H1 (cell line): ENCODE measurements around the gene BMERB1. TPM values are rescaled to one million over a fixed set of nuclear protein-coding genes. Genes with fewer than 3 reads are reported as not detected.

Experiments used
- CTCF ChIA-PET: fragments of 300-600 bp; sonication (Branson Sonifier 250); formaldehyde crosslinking; loops from one replicate; lab custom pipeline; 2021; ENCODE audit not compliant: partially characterized antibody; lab: Charles Lee
- POLR2A ChIA-PET: fragments of 300-600 bp; sonication (Branson Sonifier 250); formaldehyde crosslinking; loops from one replicate; lab custom pipeline; 2021; ENCODE audit warnings: inconsistent platforms; ENCODE audit not compliant: partially characterized antibody; lab: Charles Lee
- DNase-seq, 2 experiments: peaks; one replicate each; pipeline versions ENCODE4 v3.0.0 to v3.0.0-alpha.2; 2010 to 2022; ENCODE audit warnings: low spot score in 2 of 2, low read depth in 1 of 2, mixed read lengths in 1 of 2
- FAIRE-seq: peaks from 2 replicates; lab custom pipeline; 2011; peaks lifted over from hg19 to GRCh38; lab: Jason Lieb, UNC
- H2AFZ ChIP-seq: 2 replicates; pipeline ENCODE4 v1.8.1; 2012; ENCODE audit warnings: low read length, inconsistent platforms
- H2AK5ac ChIP-seq: 2 replicates; pipeline ENCODE4 v1.6.1; 2013; ENCODE audit warnings: low read depth, low read length
- H2BK120ac ChIP-seq: replicated peaks from 2 replicates; pipeline ENCODE3; 2013; ENCODE audit warnings: low read depth, low read length, inconsistent platforms
- H2BK12ac ChIP-seq: 2 replicates; pipeline ENCODE4 v1.6.1; 2013; ENCODE audit warnings: low read depth, low read length
- H2BK15ac ChIP-seq: 2 replicates; pipeline ENCODE4 v1.6.1; 2013; ENCODE audit warnings: low read length
- H2BK20ac ChIP-seq: 2 replicates; pipeline ENCODE4 v1.6.1; 2013; ENCODE audit warnings: low read length
- H2BK5ac ChIP-seq: 2 replicates; pipeline ENCODE4 v1.6.1; 2013; ENCODE audit warnings: low read depth, low read length
- H3K14ac ChIP-seq: 2 replicates; pipeline ENCODE4 v1.6.1; 2013; ENCODE audit warnings: inconsistent platforms; ENCODE audit not compliant: insufficient read length
- H3K18ac ChIP-seq: 2 replicates; pipeline ENCODE4 v1.6.1; 2013; ENCODE audit warnings: low read length; ENCODE audit errors: extremely low read depth
- H3K23ac ChIP-seq: 2 replicates; pipeline ENCODE4 v1.6.1; 2013; ENCODE audit warnings: inconsistent platforms; ENCODE audit not compliant: insufficient read length
- H3K23me2 ChIP-seq: 2 replicates; pipeline ENCODE4 v1.6.1; 2013; ENCODE audit warnings: low read depth, low read length
- H3K27ac ChIP-seq: 2 replicates; pipeline ENCODE4 v1.6.1; 2011; ENCODE audit warnings: low read depth, low read length, inconsistent platforms
- H3K27me3 ChIP-seq, 4 experiments: replicated peaks in 1 of 4; 1 replicate in 1 of 4; 2 replicates in 3 of 4; pipeline versions ENCODE4 v1.6.1 to v1.8.1; 2011 to 2013; ENCODE audit warnings: low read length in 3 of 4, mild to moderate bottlenecking in 3 of 4, inconsistent platforms in 2 of 4, mixed read lengths in 2 of 4, moderate library complexity in 1 of 4; ENCODE audit not compliant: control insufficient read depth in 3 of 4, insufficient read depth in 3 of 4; ENCODE audit errors: extremely low read depth in 1 of 4
- H3K36me3 ChIP-seq, 4 experiments: 2 replicates each; pipeline versions ENCODE4 v1.6.1 to v1.8.1; 2011 to 2013; ENCODE audit warnings: mild to moderate bottlenecking in 4 of 4, low read length in 3 of 4, moderate library complexity in 2 of 4, control low read depth in 1 of 4, inconsistent platforms in 1 of 4; ENCODE audit not compliant: insufficient read depth in 4 of 4, control insufficient read depth in 2 of 4
- H3K4ac ChIP-seq: replicated peaks from 2 replicates; pipeline ENCODE3; 2013; ENCODE audit warnings: low read length, low read depth, mixed read lengths, inconsistent platforms; ENCODE audit not compliant: insufficient read length
- H3K4me1 ChIP-seq, 4 experiments: replicated peaks in 1 of 4; 1 replicate in 1 of 4; 2 replicates in 3 of 4; pipeline versions ENCODE4 v1.6.1 to v1.8.1; 2011 to 2013; ENCODE audit warnings: low read length in 3 of 4, inconsistent platforms in 2 of 4, mixed read lengths in 1 of 4; ENCODE audit not compliant: insufficient read depth in 4 of 4, control insufficient read depth in 3 of 4
- H3K4me2 ChIP-seq, 2 experiments: 2 replicates each; pipeline versions ENCODE4 v1.6.1 to v1.8.1; 2011 to 2013; ENCODE audit warnings: low read depth in 2 of 2, low read length in 2 of 2, control low read depth in 1 of 2, inconsistent platforms in 1 of 2, mild to moderate bottlenecking in 1 of 2; ENCODE audit not compliant: insufficient read depth in 1 of 2
- H3K4me3 ChIP-seq, 4 experiments: fragments of 200-600, 300-600 bp in 1 of 4; sonication (generic), shearing (Covaris generic), sonication (Bioruptor Twin) in 1 of 4; 2 replicates each; pipeline versions ENCODE4 v1.5.1 to v1.8.1; 2011 to 2016; ENCODE audit warnings: low read length in 4 of 4, low read depth in 3 of 4, control low read depth in 2 of 4, inconsistent platforms in 2 of 4, mild to moderate bottlenecking in 2 of 4, mixed read lengths in 1 of 4, moderate library complexity in 1 of 4; ENCODE audit not compliant: insufficient read depth in 2 of 4; ENCODE audit errors: extremely low read depth in 1 of 4
- H3K56ac ChIP-seq: replicated peaks from 2 replicates; pipeline ENCODE3; 2013; ENCODE audit warnings: low read depth, mild to moderate bottlenecking, mixed read lengths, low read length, inconsistent platforms; ENCODE audit not compliant: insufficient read length
- H3K79me1 ChIP-seq: 2 replicates; pipeline ENCODE4 v1.6.1; 2013; ENCODE audit warnings: low read depth, low read length, control low read depth
- H3K79me2 ChIP-seq, 2 experiments: 2 replicates each; pipeline versions ENCODE4 v1.6.1 to v1.8.1; 2012 to 2013; ENCODE audit warnings: low read length in 2 of 2, mild to moderate bottlenecking in 2 of 2, inconsistent platforms in 1 of 2; ENCODE audit not compliant: insufficient read depth in 2 of 2, control insufficient read depth in 1 of 2
- H3K9ac ChIP-seq, 4 experiments: replicated peaks in 1 of 4; 1 replicate in 1 of 4; 2 replicates in 3 of 4; pipeline versions ENCODE4 v1.6.1 to v1.8.1; 2011 to 2013; ENCODE audit warnings: low read depth in 3 of 4, low read length in 3 of 4, control low read depth in 2 of 4, mild to moderate bottlenecking in 2 of 4, moderate library complexity in 2 of 4, inconsistent platforms in 1 of 4; ENCODE audit errors: extremely low read depth in 1 of 4
- H3K9me3 ChIP-seq, 2 experiments: 2 replicates each; pipeline versions ENCODE4 v1.6.1 to v1.8.1; 2012 to 2013; ENCODE audit warnings: mild to moderate bottlenecking in 2 of 2, moderate library complexity in 2 of 2, control low read depth in 1 of 2, inconsistent platforms in 1 of 2, low read depth in 1 of 2, low read length in 1 of 2, mixed read lengths in 1 of 2; ENCODE audit not compliant: insufficient read depth in 2 of 2
- H4K20me1 ChIP-seq, 2 experiments: replicated peaks in 1 of 2; 2 replicates each; pipeline versions ENCODE3 to v1.8.1; 2011 to 2013; ENCODE audit warnings: inconsistent platforms in 2 of 2, low read length in 2 of 2, mild to moderate bottlenecking in 1 of 2; ENCODE audit not compliant: insufficient read depth in 2 of 2, control insufficient read depth in 1 of 2
- H4K5ac ChIP-seq: 2 replicates; pipeline ENCODE4 v1.6.1; 2013; ENCODE audit warnings: low read length, low read depth, mixed read lengths, inconsistent platforms; ENCODE audit not compliant: insufficient read length
- H4K8ac ChIP-seq: 2 replicates; pipeline ENCODE4 v1.8.0; 2013; ENCODE audit warnings: mild to moderate bottlenecking, moderate library complexity, low read length, inconsistent platforms; ENCODE audit not compliant: insufficient read depth; ENCODE audit errors: extremely low read depth
- H4K91ac ChIP-seq: replicated peaks from 2 replicates; pipeline ENCODE3; 2013; ENCODE audit warnings: low read length, mixed read lengths, inconsistent platforms; ENCODE audit not compliant: insufficient read length
- ASH2L ChIP-seq: fragments of 200-600, 300-600 bp; sonication (generic); IDR thresholded peaks from one replicate; pipeline ENCODE4 v1.7.1; 2017; ENCODE audit warnings: low read length
- ATF3 ChIP-seq: IDR thresholded peaks from 2 replicates; pipeline ENCODE4 v1.6.1; 2011; ENCODE audit warnings: low read depth, mild to moderate bottlenecking, low read length; ENCODE audit not compliant: insufficient read depth
- CBX5 ChIP-seq: fragments of 300-800, 300-1000 bp; sonication (generic); IDR thresholded peaks from 2 replicates; pipeline ENCODE4 v1.7.1; 2016; ENCODE audit warnings: antibody characterized with exemption, low read length, low read depth
- CHD1 ChIP-seq: IDR thresholded peaks from 2 replicates; pipeline ENCODE4 v1.6.1; 2012; ENCODE audit warnings: low read depth, low read length, improper control_type of control experiment
- CREB1 ChIP-seq: IDR thresholded peaks from 2 replicates; pipeline ENCODE4 v1.6.1; 2012; ENCODE audit warnings: inconsistent platforms
- EZH2 ChIP-seq: fragments of 200-600 bp; sonication (generic); IDR thresholded peaks from 2 replicates; pipeline ENCODE4 v1.7.1; 2012; ENCODE audit warnings: low read depth, mild to moderate bottlenecking, moderate library complexity, low read length, inconsistent platforms; ENCODE audit not compliant: severe bottlenecking
- JUND ChIP-seq: IDR thresholded peaks from 2 replicates; pipeline ENCODE4 v1.6.1; 2011; ENCODE audit warnings: mild to moderate bottlenecking, improper control_type of control experiment, low read length
- MAX ChIP-seq: IDR thresholded peaks from 2 replicates; pipeline ENCODE4 v1.6.1; 2012; ENCODE audit warnings: inconsistent platforms
- NANOG ChIP-seq: IDR thresholded peaks from 2 replicates; pipeline ENCODE4 v1.6.1; 2011; ENCODE audit warnings: low read length, low read depth, mild to moderate bottlenecking, inconsistent platforms; ENCODE audit not compliant: insufficient read depth, poor library complexity, severe bottlenecking
- NRF1 ChIP-seq: IDR thresholded peaks from 2 replicates; pipeline ENCODE4 v1.6.1; 2011; ENCODE audit warnings: mild to moderate bottlenecking, low read depth, low read length, improper control_type of control experiment
- RNF2 ChIP-seq: fragments of 200-900, 300-1000 bp; sonication (generic); IDR thresholded peaks from 2 replicates; pipeline ENCODE4 v1.7.1; 2016; ENCODE audit warnings: borderline replicate concordance, low read depth, mild to moderate bottlenecking, antibody characterized with exemption, low read length; ENCODE audit not compliant: poor library complexity, severe bottlenecking; ENCODE audit errors: missing control alignments
- SIX5 ChIP-seq: IDR thresholded peaks from 2 replicates; pipeline ENCODE4 v1.6.1; 2011; ENCODE audit warnings: mild to moderate bottlenecking, low read depth, low read length
- SP1 ChIP-seq: IDR thresholded peaks from 2 replicates; pipeline ENCODE4 v1.6.1; 2011; ENCODE audit warnings: low read depth, low read length
- SUZ12 ChIP-seq: fragments of 200-600 bp; sonication (generic); IDR thresholded peaks from 2 replicates; pipeline ENCODE4 v1.6.1; 2012; ENCODE audit warnings: mild to moderate bottlenecking, inconsistent platforms, low read length, moderate library complexity, mixed read lengths
- WGBS, 2 experiments: shearing (Covaris generic) in 1 of 2; methylation state at CpG; one replicate each; pipeline versions ENCODE4 v1.1.6 to v1.1.7; 2013 to 2015; ENCODE audit warnings: low lambda C conversion rate in 2 of 2, mixed read lengths in 2 of 2, inconsistent platforms in 1 of 2, low coverage in 1 of 2, missing lambda C conversion rate in 1 of 2; ENCODE audit not compliant: insufficient replicate concordance in 2 of 2, insufficient coverage in 1 of 2, insufficient read length in 1 of 2; ENCODE audit errors: extremely low coverage in 1 of 2, missing lambda C conversion rate in 1 of 2; 5-methylcytosine and 5-hydroxymethylcytosine counted together
- polyA plus RNA-seq, 7 experiments: library from polyadenylated mRNA; depleted of rRNA in 3 of 7; stranded (reverse) in 5 of 7; unstranded in 2 of 7; fragments of >200 nt in 5 of 7; fragments of 200-250 nt in 2 of 7; gene quantifications; 1 replicate in 5 of 7; 2 replicates in 1 of 7; 4 replicates in 1 of 7; pipeline versions ENCODE4 v1.2.1 to v1.2.3, GENCODE V29; 2011 to 2013; ENCODE audit warnings: missing spikeins in 2 of 7, mixed read lengths in 2 of 7
- total RNA-seq: library from RNA; stranded (reverse); fragmentation: NEBNext Ultra II Directional; extraction: Animal tissue kit (Norgen Biotek cat#: 25700); gene quantifications from 2 replicates; pipeline ENCODE4 v1.2.1, GENCODE V29; 2021

BMERB1 gene
- total and polyA plus RNA-seq, 2 of the 8 experiments (the other 6 are each of a cell fraction or from before 2014, with no cell fraction given) = 23.5 to 27.1 TPM

GRCh38 chr16:15477802-15478201 is 43.4 kb downstream of the BMERB1 start:
- Histone ChIP-seq H3K14ac (no peak overlapping the region), H3K79me1 (peaks cover 2% of the 10 kb centered on the region; the same call in 1 of the 2 replicates), H3K27me3 (no peaks in the 10 kb centered on the region; a peak in 1 of 7 replicates), H3K18ac (no peak overlapping the region), H2BK15ac (no peak overlapping the region), H3K79me2 (no peaks in the 10 kb centered on the region), H2BK20ac (no peak overlapping the region), H4K20me1 (no peaks in the 10 kb centered on the region), H3K4me1 (peaks cover 0 to 3% (median under 1%) of the 10 kb centered on the region in 4 experiments; a peak in 1 of 7 replicates), H4K8ac (no peak overlapping the region), H2AFZ (no peak overlapping the region), H3K4me2 (no peak overlapping the region), H2AK5ac (no peak overlapping the region), H2BK5ac (no peak overlapping the region), H3K23me2 (no peaks in the 10 kb centered on the region), H2BK12ac (no peak overlapping the region), H3K56ac (no peak overlapping the region), H3K9ac (no peak overlapping the region), H3K4me3 (no peak overlapping the region), H2BK120ac (no peak overlapping the region), H3K27ac (no peak overlapping the region), H3K23ac (no peak overlapping the region), H3K4ac (no peak overlapping the region), H4K5ac (no peak overlapping the region), H4K91ac (no peak overlapping the region), H3K9me3 (peaks cover 6 to 10% of the 10 kb centered on the region in 2 experiments; a peak in 3 of 4 replicates), H3K36me3 (no peaks in the 10 kb centered on the region; a peak in 1 of 8 replicates)
- DNase-seq (no peak), FAIRE-seq (no peak)
- POLR2A ChIA-PET = interaction anchor here (0.7 kb wide), 1 partner anchor 54 kb away, joined by 3 read pairs; no protein-coding TSS in a partner anchor
- CTCF ChIA-PET = interaction anchor here (0.8 kb wide), 1 partner anchor 18 kb away, joined by 3 read pairs; no protein-coding TSS in a partner anchor
- 88% methylated on average over 2 of the region's 2 CpGs; no CpG with 5 or more reads in 1 of the 2 experiments for WGBS, 2 experiments
- TF ChIP-seq SP1 = no peak
- TF ChIP-seq CBX5 = no peak
- TF ChIP-seq RNF2 = no peak
- TF ChIP-seq SIX5 = no peak
- no peak for TF ChIP-seq JUND
- TF ChIP-seq SUZ12 = no peak
- TF ChIP-seq ASH2L = no peak
- TF ChIP-seq MAX = no peak
- no peak for TF ChIP-seq CREB1
- TF ChIP-seq EZH2 = no peak
- no peak for TF ChIP-seq CHD1
- no peak for TF ChIP-seq NRF1
- no peak for TF ChIP-seq ATF3
- no peak for TF ChIP-seq NANOG
